GM12878 (cell line): Measurements from ENCODE around the gene MND1. TPM values are rescaled to one million over a fixed set of nuclear protein-coding genes. Genes with fewer than 3 reads are reported as not detected.

Experiments
- ATAC-seq: fragments of 200-7000 bp; cut with Tn5 transposase; 3 replicates; pipeline ENCODE4 v1.9.1; 2020; ENCODE audit warnings: mild to moderate bottlenecking, moderate library complexity
- BruUV-seq: library from RNA; stranded (reverse); fragments of 400-500 nt; replicated peaks from 2 replicates; lab custom pipeline; 2021; lab: Mats Ljungman, UMichigan
- CTCF ChIA-PET: fragments of 300-600 bp; sonication (Branson Sonifier 250); formaldehyde crosslinking; extraction: SDS; loops from one replicate; lab custom pipeline; 2021; ENCODE audit warnings: inconsistent platforms; lab: Yijun Ruan, JAX
- POLR2A ChIA-PET: fragments of 350-600 bp; formaldehyde crosslinking; extraction: SDS; loops from one replicate; lab custom pipeline; 2021; ENCODE audit warnings: inconsistent platforms; lab: Charles Lee
- RAD21 ChIA-PET: fragments of 300-600 bp; sonication (Branson Sonifier 250); formaldehyde crosslinking; loops from one replicate; lab custom pipeline; 2023; ENCODE audit warnings: antibody characterized with exemption; ENCODE audit not compliant: unreplicated experiment; lab: Charles Lee
- SMC1A ChIA-PET: fragments of 300-600 bp; sonication (Branson Sonifier 250); formaldehyde crosslinking; loops from one replicate; lab custom pipeline; 2023; ENCODE audit not compliant: unreplicated experiment, uncharacterized antibody; lab: Charles Lee
- DNase-seq: peaks from one replicate; pipeline ENCODE4 v3.0.0-alpha.2; 2011; ENCODE audit warnings: low read depth, low spot score
- FAIRE-seq: peaks from 3 replicates; lab custom pipeline; 2011; peaks lifted over from hg19 to GRCh38; lab: Jason Lieb, UNC
- H2AFZ ChIP-seq: 2 replicates; pipeline ENCODE4 v1.6.0; 2011; ENCODE audit warnings: low read depth, low read length, control low read depth; ENCODE audit not compliant: control insufficient read depth
- H3K27ac ChIP-seq: 2 replicates; pipeline ENCODE4 v1.5.1; 2011; ENCODE audit warnings: control low read depth; ENCODE audit not compliant: control insufficient read depth, insufficient read depth
- H3K27me3 ChIP-seq, 2 experiments: replicated peaks in 1 of 2; 2 replicates each; pipeline versions ENCODE4 v1.6.0 to v1.6.1; 2011; ENCODE audit warnings: low read length in 1 of 2; ENCODE audit not compliant: control insufficient read depth in 2 of 2, insufficient read depth in 2 of 2
- H3K36me3 ChIP-seq, 2 experiments: 2 replicates each; pipeline ENCODE4 v1.5.1; 2011; ENCODE audit warnings: low read length in 1 of 2; ENCODE audit not compliant: control insufficient read depth in 2 of 2, insufficient read depth in 2 of 2
- H3K4me1 ChIP-seq: 2 replicates; pipeline ENCODE4 v1.6.1; 2011; ENCODE audit warnings: mild to moderate bottlenecking, low read length, moderate library complexity, mixed read lengths; ENCODE audit not compliant: control insufficient read depth, insufficient read depth
- H3K4me2 ChIP-seq: 2 replicates; pipeline ENCODE4 v1.6.0; 2011; ENCODE audit warnings: control low read depth; ENCODE audit not compliant: control insufficient read depth, insufficient read depth
- H3K4me3 ChIP-seq: fragments of 200-600 bp; sonication (generic); 2 replicates; pipeline ENCODE4 v1.5.1; 2016
- H3K79me2 ChIP-seq: 2 replicates; pipeline ENCODE4 v1.6.0; 2011; ENCODE audit warnings: low read length; ENCODE audit not compliant: control insufficient read depth, insufficient read depth
- H3K9ac ChIP-seq: 2 replicates; pipeline ENCODE4 v1.8.0; 2011; ENCODE audit warnings: low read length, control low read depth, mixed read lengths; ENCODE audit not compliant: control insufficient read depth, insufficient read depth
- H3K9me3 ChIP-seq: replicated peaks from 3 replicates; pipeline ENCODE4 v1.5.1; 2011; ENCODE audit warnings: mild to moderate bottlenecking, low read length; ENCODE audit not compliant: control insufficient read depth, insufficient read depth
- H4K20me1 ChIP-seq: 2 replicates; pipeline ENCODE4 v1.6.0; 2011; ENCODE audit not compliant: control insufficient read depth, insufficient read depth
- NFYB ChIP-seq: IDR thresholded peaks from 2 replicates; pipeline ENCODE4 v1.6.1; 2011; ENCODE audit warnings: low read depth, mild to moderate bottlenecking, low read length, improper control_type of control experiment, moderate library complexity; ENCODE audit not compliant: insufficient read depth
- WGBS: methylation state at CpG from one replicate; pipeline ENCODE4 v1.1.6; 2016; ENCODE audit warnings: low lambda C conversion rate; ENCODE audit not compliant: insufficient replicate concordance, insufficient coverage; ENCODE audit errors: missing lambda C conversion rate; 5-methylcytosine and 5-hydroxymethylcytosine counted together
- in situ Hi-C: fragments of 300-500 bp; cut with MboI; formaldehyde crosslinking; loops from 9 replicates; pipeline ENCODE4 v1.14.3; 2018; ENCODE audit warnings: mixed read lengths
- intact Hi-C: fragments of 100-400 bp; cut with micrococcal nuclease; formaldehyde crosslinking; loops from one replicate; pipeline ENCODE4 v1.14.2; 2022; ENCODE audit not compliant: unreplicated experiment
- polyA plus RNA-seq, 11 experiments: library from polyadenylated mRNA; depleted of rRNA in 4 of 11; unstranded in 6 of 11; stranded (reverse) in 5 of 11; fragments of >200 nt; fragmentation: Nextera tagmentation in 4 of 11; fragmentation: Illumina TruSeq in 1 of 11; extraction: Ambion mirVana in 4 of 11; extraction: Trizol in 1 of 11; gene quantifications; 1 replicate in 1 of 11; 2 replicates in 10 of 11; pipeline versions ENCODE4 v1.2.1 to v1.2.3, GENCODE V29; 2011 to 2016; ENCODE audit warnings: inconsistent platforms in 2 of 11, missing spikeins in 2 of 11, low read depth in 1 of 11
- total RNA-seq, 4 experiments: library from RNA; depleted of rRNA in 3 of 4; stranded (reverse); fragments of >200 nt in 3 of 4; fragmentation: Illumina TruSeq in 1 of 4; extraction: Trizol in 1 of 4; gene quantifications; 2 replicates each; pipeline versions ENCODE4 v1.2.1 to v1.2.3, GENCODE V29; 2013 to 2021
- TF ChIP-seq, protein P1 (sequence below): IDR thresholded peaks from 2 replicates; pipeline ENCODE4 v1.6.1; 2011; ENCODE audit warnings: mild to moderate bottlenecking, low read depth, low read length, moderate library complexity; ENCODE audit not compliant: insufficient replicate concordance

Gene MND1
- total and polyA plus RNA-seq, 10 of the 15 experiments (the other 5 are each of a cell fraction or from before 2014, with no cell fraction given): 17.7 to 58.1 (median 47.3) TPM

DNA sequence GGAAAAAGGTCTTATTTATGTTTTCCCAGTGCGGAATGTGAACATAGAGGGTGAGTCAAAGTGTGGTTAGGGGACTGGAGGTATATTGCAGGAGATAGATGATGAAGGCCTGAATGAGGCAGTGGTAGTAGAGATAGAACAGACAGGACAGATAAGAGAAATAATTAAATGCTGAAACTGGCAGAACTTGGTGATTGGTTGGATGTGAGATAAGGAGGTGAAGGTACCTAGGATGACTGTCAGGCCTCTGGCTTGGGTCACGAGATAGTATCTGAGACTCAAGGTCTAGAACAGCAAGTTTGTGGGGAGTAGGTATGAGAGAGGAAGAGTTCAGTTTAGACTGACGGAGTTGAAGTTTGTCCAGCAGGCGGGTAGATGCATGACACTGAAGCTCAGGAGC, 3.5 kb downstream of the MND1 start:
- H3K9ac ChIP-seq: no peak overlapping the region
- no TSS peak for BruUV-seq
- H3K36me3 ChIP-seq: no peaks in the 10 kb centered on the region
- no peak for DNase-seq
- H2AFZ ChIP-seq: no peak overlapping the region
- TF ChIP-seq, protein P1, sequence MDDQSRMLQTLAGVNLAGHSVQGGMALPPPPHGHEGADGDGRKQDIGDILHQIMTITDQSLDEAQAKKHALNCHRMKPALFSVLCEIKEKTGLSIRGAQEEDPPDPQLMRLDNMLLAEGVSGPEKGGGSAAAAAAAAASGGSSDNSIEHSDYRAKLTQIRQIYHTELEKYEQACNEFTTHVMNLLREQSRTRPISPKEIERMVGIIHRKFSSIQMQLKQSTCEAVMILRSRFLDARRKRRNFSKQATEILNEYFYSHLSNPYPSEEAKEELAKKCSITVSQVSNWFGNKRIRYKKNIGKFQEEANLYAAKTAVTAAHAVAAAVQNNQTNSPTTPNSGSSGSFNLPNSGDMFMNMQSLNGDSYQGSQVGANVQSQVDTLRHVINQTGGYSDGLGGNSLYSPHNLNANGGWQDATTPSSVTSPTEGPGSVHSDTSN: no peak
- peak; percentile 50; the same call in 1 of the 2 replicates for TF ChIP-seq NFYB
- intact Hi-C loops (loop anchor here (5.0 kb wide), 1 partner anchor 139 kb away; no protein-coding TSS in a partner anchor), in situ Hi-C loops (loop anchor here (5.0 to 10.0 kb wide), 3 partner anchors 224 to 397 kb away; no protein-coding TSS in a partner anchor)
- ATAC-seq: no peak
- POLR2A ChIA-PET: no interaction called here
- RAD21 ChIA-PET: interaction anchor here (0.6 to 8.4 kb wide), 9 partner anchors 12 to 294 kb away, joined by 3 to 77 read pairs (median 4); no protein-coding TSS in a partner anchor
- SMC1A ChIA-PET: interaction anchor here (0.8 to 1.8 kb wide), 6 partner anchors 9 to 300 kb away, joined by 3 to 11 read pairs (median 4); no protein-coding TSS in a partner anchor
- no peaks in the 10 kb centered on the region; the same call in 2 of the 3 replicates for H3K9me3 ChIP-seq
- H3K4me1 ChIP-seq: peaks cover 16% of the 10 kb centered on the region; the same call in 1 of the 2 replicates
- no peak overlapping the region for H3K27ac ChIP-seq
- WGBS: 81% methylated on average over 4 of the region's 4 CpGs
- H4K20me1 ChIP-seq: no peaks in the 10 kb centered on the region
- CTCF ChIA-PET: interaction anchor here (1.2 to 6.9 kb wide), 7 partner anchors 80 to 402 kb away, joined by 3 to 67 read pairs (median 5); no protein-coding TSS in a partner anchor
- peaks cover 51% of the 10 kb centered on the region for H3K79me2 ChIP-seq
- no peak overlapping the region; the same call in 1 of the 2 replicates for H3K4me3 ChIP-seq
- FAIRE-seq: no peak
- H3K4me2 ChIP-seq: peak overlapping the region; percentile 49
- no peaks in the 10 kb centered on the region for H3K27me3 ChIP-seq
